NCI-H510A treated with DMSO at 0.1 percent for 48 hours (cell line): ENCODE measurements around the gene ELOF1.
"Not testable (repeated sequence)": the region's sequence is repeated elsewhere in the genome, so short reads cannot be mapped to it uniquely, and the experiment has no call there.

Experiments used
- DNase-seq: peaks from one replicate; lab custom pipeline; 2025; lab: John Stamatoyannopoulos, UW

The ELOF1 gene

GRCh38 chr19:11566164-11566563, 7.1 kb upstream of the ELOF1 start:
- no peak for DNase-seq

GRCh38 chr19:11565649-11565980, 6.6 kb upstream of the ELOF1 start:
- not testable (repeated sequence) for DNase-seq

GRCh38 chr19:11564082-11564807, 5.2 kb upstream of the ELOF1 start:
- not testable (repeated sequence) for DNase-seq

GRCh38 chr19:11563532-11563931, 4.5 kb upstream of the ELOF1 start:
- DNase-seq, result no peak

GRCh38 chr19:11560404-11561051, 1.5 kb upstream of the ELOF1 start:
- DNase-seq, result peak; percentile 47

- DNase-seq, result no peak
Observed at GRCh38 chr19:11556634-11557420, 2.2 kb downstream of the ELOF1 start.

GRCh38 chr19:11555246-11555645, 3.8 kb downstream of the ELOF1 start:
- no peak for DNase-seq

GRCh38 chr19:11554160-11554559, 4.9 kb downstream of the ELOF1 start:
- DNase-seq, result no peak

- no peak for DNase-seq
Observed at GRCh38 chr19:11552666-11553372, 6.2 kb downstream of the ELOF1 start.

GRCh38 chr19:11551603-11552235, 7.3 kb downstream of the ELOF1 start:
- no peak for DNase-seq

GRCh38 chr19:11550265-11550664, 8.8 kb downstream of the ELOF1 start:
- no peak for DNase-seq

GRCh38 chr19:11549386-11549953, 9.6 kb downstream of the ELOF1 start:
- no peak for DNase-seq

- no peak for DNase-seq
Observed at GRCh38 chr19:11547929-11548700, 10.9 kb downstream of the ELOF1 start.

GRCh38 chr19:11541238-11541637, 17.8 kb downstream of the ELOF1 start:
- DNase-seq, result no peak

GRCh38 chr19:11540645-11541044, 18.4 kb downstream of the ELOF1 start:
- DNase-seq, result no peak

GRCh38 chr19:11539495-11540365, 19.3 kb downstream of the ELOF1 start:
- no peak for DNase-seq

- DNase-seq, result no peak
Observed at GRCh38 chr19:11538232-11539036, 20.6 kb downstream of the ELOF1 start, which contains the start of gene CNN1. CNN1 (plus strand) TSS chr19:11538851; CDS start chr19:11538928, 77 bp downstream.

GRCh38 chr19:11535792-11536595, 23.0 kb downstream of the ELOF1 start:
- peak; percentile 63 for DNase-seq
